ENCODE measurements around the gene MEIKIN. TPM values are rescaled to one million over a fixed set of nuclear protein-coding genes. Genes with fewer than 3 reads are reported as not detected.

MEIKIN gene
- total RNA-seq, 1 experiment from 2014 or later, result not detected

DNA sequence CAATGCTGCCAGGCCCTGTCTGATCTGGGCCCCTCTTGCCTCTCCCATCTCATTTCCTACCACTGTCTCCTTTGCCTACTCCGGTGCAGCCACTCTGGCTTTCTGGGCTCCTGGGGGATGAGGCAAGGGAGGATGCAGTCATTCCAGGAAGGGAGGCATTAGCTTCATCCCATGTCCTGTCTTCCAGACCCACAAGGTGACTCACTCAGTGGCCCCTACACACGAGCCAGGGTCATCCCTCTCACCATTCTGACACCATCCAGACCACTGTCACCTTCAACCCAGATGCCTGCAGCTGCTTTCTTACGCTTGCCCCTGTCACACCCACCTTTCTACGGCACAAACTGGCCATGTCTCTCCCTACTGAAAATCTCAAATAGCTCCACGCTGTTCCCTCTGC is 46.9 kb upstream of the MEIKIN start:
- no peaks in the 10 kb centered on the region for H3K9me3 Mint-ChIP-seq (ENCODE audit: low read depth, unreplicated experiment)
- TF ChIP-seq, protein P1, sequence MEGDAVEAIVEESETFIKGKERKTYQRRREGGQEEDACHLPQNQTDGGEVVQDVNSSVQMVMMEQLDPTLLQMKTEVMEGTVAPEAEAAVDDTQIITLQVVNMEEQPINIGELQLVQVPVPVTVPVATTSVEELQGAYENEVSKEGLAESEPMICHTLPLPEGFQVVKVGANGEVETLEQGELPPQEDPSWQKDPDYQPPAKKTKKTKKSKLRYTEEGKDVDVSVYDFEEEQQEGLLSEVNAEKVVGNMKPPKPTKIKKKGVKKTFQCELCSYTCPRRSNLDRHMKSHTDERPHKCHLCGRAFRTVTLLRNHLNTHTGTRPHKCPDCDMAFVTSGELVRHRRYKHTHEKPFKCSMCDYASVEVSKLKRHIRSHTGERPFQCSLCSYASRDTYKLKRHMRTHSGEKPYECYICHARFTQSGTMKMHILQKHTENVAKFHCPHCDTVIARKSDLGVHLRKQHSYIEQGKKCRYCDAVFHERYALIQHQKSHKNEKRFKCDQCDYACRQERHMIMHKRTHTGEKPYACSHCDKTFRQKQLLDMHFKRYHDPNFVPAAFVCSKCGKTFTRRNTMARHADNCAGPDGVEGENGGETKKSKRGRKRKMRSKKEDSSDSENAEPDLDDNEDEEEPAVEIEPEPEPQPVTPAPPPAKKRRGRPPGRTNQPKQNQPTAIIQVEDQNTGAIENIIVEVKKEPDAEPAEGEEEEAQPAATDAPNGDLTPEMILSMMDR (IDR thresholded peaks at IDR 0.05; ENCODE audit: unreplicated experiment), result no peak
- H3K27ac Mint-ChIP-seq (ENCODE audit: unreplicated experiment), result no peak overlapping the region
- no peak for DNase-seq
- intact Hi-C loops (cut with micrococcal nuclease; ENCODE audit: unreplicated experiment), result no loop called here
- H3K4me3 Mint-ChIP-seq (ENCODE audit: low read depth, unreplicated experiment), result no peak overlapping the region
- H3K36me3 Mint-ChIP-seq (ENCODE audit: insufficient read depth, unreplicated experiment), result no peaks in the 10 kb centered on the region
- no TSS peak for BruUV-seq (replicated peaks)
- peaks cover 15% of the 10 kb centered on the region for H3K4me1 Mint-ChIP-seq (ENCODE audit: low read depth, unreplicated experiment)
- H3K27me3 Mint-ChIP-seq (ENCODE audit: unreplicated experiment), result peaks cover 29% of the 10 kb centered on the region
- CTCF ChIA-PET, result no interaction called here

DNA sequence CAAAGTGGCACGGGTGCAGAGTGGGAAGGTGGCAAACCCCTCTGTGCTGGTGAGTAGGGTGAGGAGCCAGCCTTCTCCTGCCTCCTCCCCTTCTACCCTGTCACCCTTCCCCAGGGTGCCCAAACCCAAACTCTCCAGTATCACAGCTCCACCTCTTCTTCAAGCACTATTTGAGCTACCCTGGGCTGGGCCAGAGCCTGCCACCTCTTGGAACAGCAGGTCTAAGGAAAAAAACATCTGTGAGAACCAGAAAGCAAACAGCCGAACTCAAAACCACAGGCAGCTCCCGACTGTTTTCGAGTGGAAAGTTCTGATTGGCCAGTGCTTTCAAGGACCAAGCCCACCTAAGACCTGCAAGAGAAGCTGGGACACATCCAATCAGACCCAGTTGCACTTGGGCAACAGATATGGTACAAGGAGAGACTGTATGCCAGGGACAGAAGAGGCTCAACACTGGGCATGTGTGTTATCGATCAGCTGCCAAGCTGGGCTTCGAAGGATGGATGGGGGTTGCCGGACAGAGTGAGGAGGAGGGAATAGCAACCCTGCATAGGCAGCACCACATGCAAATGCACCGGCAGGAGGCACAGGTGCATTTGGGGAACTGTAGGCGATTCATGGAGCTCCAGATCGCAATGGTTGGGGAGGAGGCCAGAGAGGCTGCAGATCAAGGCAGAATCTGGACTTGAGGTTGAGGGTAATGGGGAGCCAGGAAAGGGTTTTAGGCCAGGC is 46.3 kb upstream of the MEIKIN start:
- no peak for DNase-seq
- no TSS peak for BruUV-seq (replicated peaks)
- Mint-ChIP-seq H3K36me3 (ENCODE audit: insufficient read depth, unreplicated experiment) (no peaks in the 10 kb centered on the region), H3K9me3 (ENCODE audit: low read depth, unreplicated experiment) (no peaks in the 10 kb centered on the region), H3K4me3 (ENCODE audit: low read depth, unreplicated experiment) (no peak overlapping the region), H3K4me1 (ENCODE audit: low read depth, unreplicated experiment) (peaks cover 11% of the 10 kb centered on the region), H3K27ac (ENCODE audit: unreplicated experiment) (no peak overlapping the region), H3K27me3 (ENCODE audit: unreplicated experiment) (peaks cover 29% of the 10 kb centered on the region)
- CTCF ChIA-PET, result no interaction called here
- TF ChIP-seq, protein P1 (IDR thresholded peaks at IDR 0.05; ENCODE audit: unreplicated experiment), result no peak
- intact Hi-C loops (cut with micrococcal nuclease; ENCODE audit: unreplicated experiment), result no loop called here

DNA sequence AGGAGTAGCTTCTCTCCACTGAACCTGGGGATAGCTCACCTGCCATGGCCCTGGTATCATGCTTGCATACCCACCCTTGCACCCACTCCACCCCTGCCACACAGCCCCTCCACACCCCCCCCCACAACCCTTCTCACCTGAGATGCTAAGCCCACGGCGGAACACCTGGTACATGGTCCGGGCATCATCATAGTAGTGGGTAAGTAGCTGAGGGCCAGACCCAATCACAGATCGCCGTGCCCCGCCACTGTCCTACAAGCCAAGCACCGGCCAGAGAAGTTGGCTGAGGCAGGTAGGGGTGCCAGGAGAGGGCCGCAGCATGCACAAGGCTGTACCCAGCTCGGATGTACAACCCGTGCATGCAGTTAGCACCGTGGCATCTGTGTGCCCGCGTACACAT is 45.3 kb upstream of the MEIKIN start:
- H3K4me3 Mint-ChIP-seq (ENCODE audit: low read depth, unreplicated experiment), result no peak overlapping the region
- CTCF ChIA-PET, result interaction anchor here (0.6 kb wide), 1 partner anchor 346 kb away, joined by 5 read pairs; no protein-coding TSS in a partner anchor
- peaks cover under 1% of the 10 kb centered on the region for H3K4me1 Mint-ChIP-seq (ENCODE audit: low read depth, unreplicated experiment)
- no peaks in the 10 kb centered on the region for H3K9me3 Mint-ChIP-seq (ENCODE audit: low read depth, unreplicated experiment)
- H3K36me3 Mint-ChIP-seq (ENCODE audit: insufficient read depth, unreplicated experiment), result no peaks in the 10 kb centered on the region
- H3K27ac Mint-ChIP-seq (ENCODE audit: unreplicated experiment), result no peak overlapping the region
- intact Hi-C loops (cut with micrococcal nuclease; ENCODE audit: unreplicated experiment), result no loop called here
- BruUV-seq (replicated peaks), result no TSS peak
- no peak for DNase-seq
- H3K27me3 Mint-ChIP-seq (ENCODE audit: unreplicated experiment), result peaks cover 29% of the 10 kb centered on the region
- TF ChIP-seq, protein P1 (IDR thresholded peaks at IDR 0.05; ENCODE audit: unreplicated experiment), result no peak

DNA sequence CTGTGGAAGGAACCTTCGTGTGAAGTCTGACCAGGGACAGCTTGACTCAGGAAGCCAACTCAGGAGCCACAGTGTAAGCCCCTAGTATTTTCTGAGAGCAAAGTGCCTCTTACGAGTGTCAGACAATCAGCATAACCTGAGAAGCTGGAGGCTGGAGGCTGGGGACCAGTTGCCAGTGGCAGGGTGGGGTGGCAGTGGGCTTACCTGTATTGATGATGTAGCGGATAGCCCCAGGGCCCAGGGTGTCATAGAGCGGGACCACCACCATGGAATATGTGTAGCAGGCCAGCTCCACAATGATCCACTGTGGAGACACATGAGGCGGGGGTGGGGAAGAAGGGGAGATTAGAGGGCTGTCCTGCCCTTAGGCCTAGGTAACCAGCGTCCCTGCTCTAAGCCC is 43.1 kb upstream of the MEIKIN start:
- intact Hi-C loops (cut with micrococcal nuclease; ENCODE audit: unreplicated experiment), result no loop called here
- peaks cover 41% of the 10 kb centered on the region for H3K27me3 Mint-ChIP-seq (ENCODE audit: unreplicated experiment)
- BruUV-seq (replicated peaks), result no TSS peak
- no peak overlapping the region for H3K27ac Mint-ChIP-seq (ENCODE audit: unreplicated experiment)
- H3K4me3 Mint-ChIP-seq (ENCODE audit: low read depth, unreplicated experiment), result no peak overlapping the region
- TF ChIP-seq, protein P1 (IDR thresholded peaks at IDR 0.05; ENCODE audit: unreplicated experiment), result no peak
- H3K9me3 Mint-ChIP-seq (ENCODE audit: low read depth, unreplicated experiment), result no peaks in the 10 kb centered on the region
- CTCF ChIA-PET, result no interaction called here
- DNase-seq, result no peak
- no peaks in the 10 kb centered on the region for H3K36me3 Mint-ChIP-seq (ENCODE audit: insufficient read depth, unreplicated experiment)
- no peaks in the 10 kb centered on the region for H3K4me1 Mint-ChIP-seq (ENCODE audit: low read depth, unreplicated experiment)

Measured in Calu3 (cell line).